Measurements from ENCODE around the gene SYT4.
"Not testable (repeated sequence)": the region's sequence is repeated elsewhere in the genome, so short reads cannot be mapped to it uniquely, and the experiment has no call there.

SYT4 gene

GRCh38 chr18:43277164-43277600 is at the start of gene SYT4:
Gene SYT4 (minus strand): TSS chr18:43277490. CDS start chr18:43277281, 209 bp downstream.
- no peak for DNase-seq (ENCODE audit: low read depth in 2 of 2, low spot score in 1 of 2)

DNA sequence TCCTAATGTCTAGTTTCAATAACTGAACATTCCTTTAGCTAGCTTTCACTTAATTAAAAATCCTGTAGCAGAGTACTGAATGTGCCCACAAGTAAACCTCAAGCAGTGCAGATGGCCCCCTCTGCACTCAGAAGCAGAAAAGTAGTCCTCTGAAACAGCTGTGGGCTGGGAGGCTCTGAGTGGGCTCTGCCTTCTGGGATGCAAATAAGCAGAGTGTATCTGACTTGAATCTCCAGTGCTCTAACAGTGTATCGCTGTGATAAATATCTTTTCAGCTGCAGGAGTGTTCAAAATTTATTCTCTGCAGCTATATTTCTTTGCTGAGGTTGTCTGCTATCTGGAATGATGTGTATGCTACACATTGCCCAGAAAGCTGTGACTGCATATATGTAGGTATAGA is 44.8 kb upstream of the SYT4 start:
- no peak for DNase-seq (ENCODE audit: low read depth in 2 of 2, low spot score in 1 of 2)

GRCh38 chr18:43314941-43315340 is 37.7 kb upstream of the SYT4 start:
- DNase-seq (ENCODE audit: low read depth in 2 of 2, low spot score in 1 of 2): no peak

GRCh38 chr18:43312891-43313290 is 35.6 kb upstream of the SYT4 start:
- DNase-seq (ENCODE audit: low read depth in 2 of 2, low spot score in 1 of 2): no peak

DNA sequence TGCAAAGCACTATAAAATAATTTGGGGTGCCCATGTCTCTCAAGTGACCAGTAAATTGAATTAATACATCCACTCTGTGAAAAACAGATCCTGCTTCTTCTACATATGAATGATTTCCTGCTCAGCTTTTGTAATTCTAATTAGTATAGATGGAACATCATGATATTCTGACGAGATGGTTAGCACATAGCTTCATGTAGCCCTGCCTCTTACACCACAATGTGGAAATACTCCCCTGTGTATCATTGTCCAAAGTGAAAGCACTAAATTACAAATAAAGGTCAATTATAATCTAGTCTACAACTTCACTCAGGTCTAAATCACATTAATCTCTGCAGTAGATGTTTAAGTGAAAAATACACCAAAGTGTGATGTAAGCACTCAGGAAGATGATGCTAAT is 32.9 kb upstream of the SYT4 start:
- no peak for DNase-seq (ENCODE audit: low read depth in 2 of 2, low spot score in 1 of 2)

GRCh38 chr18:43303376-43303775 is 26.1 kb upstream of the SYT4 start:
- no peak for DNase-seq (ENCODE audit: low read depth in 2 of 2, low spot score in 1 of 2)

DNA sequence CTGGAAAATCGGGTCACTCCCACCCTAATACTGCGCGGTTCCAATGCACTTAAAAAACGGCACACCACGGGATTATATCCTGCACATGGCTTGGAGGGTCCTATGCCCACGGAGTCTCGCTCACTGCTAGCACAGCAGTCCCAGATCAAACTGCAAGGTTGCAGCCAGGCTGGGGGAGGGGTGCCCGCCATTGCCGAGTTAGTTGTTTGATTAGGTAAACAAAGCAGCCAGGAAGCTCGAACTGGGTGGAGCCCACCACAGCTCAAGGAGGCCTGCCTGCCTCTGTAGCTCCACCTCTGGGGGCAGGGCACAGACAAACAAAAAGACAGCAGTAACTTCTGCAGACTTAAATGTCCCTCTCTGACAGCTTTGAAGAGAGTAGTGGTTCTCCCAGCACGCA is 8.9 kb upstream of the SYT4 start:
- DNase-seq (ENCODE audit: low read depth in 2 of 2, low spot score in 1 of 2): not testable (repeated sequence)

DNA sequence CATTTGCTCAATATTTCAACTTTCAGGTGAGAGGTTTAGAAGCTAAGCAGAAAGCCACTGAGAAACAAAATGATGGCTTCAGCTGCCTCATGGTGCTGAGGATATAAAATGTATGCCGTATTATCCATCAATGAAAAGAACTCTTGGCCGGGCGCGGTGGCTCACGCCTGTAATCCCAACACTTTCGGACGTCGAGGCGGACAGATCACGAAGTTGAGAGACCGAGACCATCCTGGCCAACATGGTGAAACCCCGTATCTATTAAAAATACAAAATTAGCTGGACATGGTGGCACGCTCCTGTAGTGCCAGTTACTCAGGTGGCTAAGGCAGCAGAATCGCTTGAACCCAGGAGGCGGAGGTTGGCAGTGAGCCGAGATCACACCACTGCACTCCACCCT is 6.0 kb upstream of the SYT4 start:
- no peak for DNase-seq (ENCODE audit: low read depth in 2 of 2, low spot score in 1 of 2)

DNA sequence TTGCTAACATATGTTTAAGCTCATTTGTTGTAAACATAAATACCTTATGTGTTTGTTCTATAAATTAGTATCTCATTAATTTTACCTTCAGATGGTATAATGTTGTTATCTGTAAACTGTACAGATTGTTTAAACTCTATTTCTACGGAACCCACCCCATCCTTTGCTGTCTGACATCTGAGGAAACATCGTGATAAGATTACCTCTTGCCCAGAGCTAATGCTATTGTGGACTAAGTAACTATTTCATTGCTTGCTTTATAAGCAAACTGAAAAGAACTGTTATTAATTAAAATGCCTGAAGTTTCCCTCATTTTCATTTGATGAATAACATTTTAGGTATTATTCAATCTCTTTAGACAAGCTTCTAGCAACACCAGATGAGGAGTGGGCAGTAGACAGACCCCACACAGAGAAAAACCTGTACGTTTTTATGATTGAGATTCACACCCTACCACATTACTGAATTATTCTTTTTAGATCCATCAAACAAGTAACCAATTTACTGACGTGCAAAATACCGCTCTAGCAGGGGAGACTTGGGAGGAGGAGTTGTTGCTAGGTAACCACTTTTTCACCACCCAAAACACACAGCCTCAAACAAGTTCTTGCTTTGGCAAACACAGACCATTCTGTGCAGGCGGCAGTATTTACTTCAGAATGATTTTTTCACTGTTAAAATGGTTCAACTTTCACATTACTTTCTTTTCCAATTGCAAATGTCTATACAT is 1.9 kb upstream of the SYT4 start:
- DNase-seq (ENCODE audit: low read depth in 2 of 2, low spot score in 1 of 2): no peak

DNA sequence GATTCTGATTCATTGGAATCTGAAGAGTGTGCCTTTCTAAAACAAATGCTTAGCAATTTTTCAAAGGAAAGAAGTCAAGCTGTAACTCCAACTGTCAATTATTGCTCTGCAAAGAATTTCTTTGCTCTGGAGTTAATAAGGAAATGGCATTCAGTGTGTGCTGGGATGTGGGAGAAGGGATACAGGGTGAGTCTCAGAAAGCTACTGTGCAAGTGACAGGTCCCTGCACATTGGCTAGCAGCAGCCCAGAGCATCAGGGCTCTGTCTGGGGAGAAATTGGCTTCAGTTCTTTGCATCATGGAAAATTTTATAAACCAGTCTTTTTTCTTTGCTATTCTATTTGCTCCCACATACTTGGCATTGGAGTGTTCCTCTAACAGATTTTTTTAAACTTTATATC is 1.1 kb upstream of the SYT4 start:
- no peak for DNase-seq (ENCODE audit: low read depth in 2 of 2, low spot score in 1 of 2)

- no peak for DNase-seq (ENCODE audit: low read depth in 2 of 2, low spot score in 1 of 2)
These were observed 799 bp downstream of the SYT4 start for GRCh38 chr18:43276491-43276890.

- DNase-seq (ENCODE audit: low read depth in 2 of 2, low spot score in 1 of 2): no peak
These were observed 1.7 kb downstream of the SYT4 start for GRCh38 chr18:43275546-43275945.

- no peak for DNase-seq (ENCODE audit: low read depth in 2 of 2, low spot score in 1 of 2)
These were observed 2.8 kb downstream of the SYT4 start for GRCh38 chr18:43274526-43274925.

DNA sequence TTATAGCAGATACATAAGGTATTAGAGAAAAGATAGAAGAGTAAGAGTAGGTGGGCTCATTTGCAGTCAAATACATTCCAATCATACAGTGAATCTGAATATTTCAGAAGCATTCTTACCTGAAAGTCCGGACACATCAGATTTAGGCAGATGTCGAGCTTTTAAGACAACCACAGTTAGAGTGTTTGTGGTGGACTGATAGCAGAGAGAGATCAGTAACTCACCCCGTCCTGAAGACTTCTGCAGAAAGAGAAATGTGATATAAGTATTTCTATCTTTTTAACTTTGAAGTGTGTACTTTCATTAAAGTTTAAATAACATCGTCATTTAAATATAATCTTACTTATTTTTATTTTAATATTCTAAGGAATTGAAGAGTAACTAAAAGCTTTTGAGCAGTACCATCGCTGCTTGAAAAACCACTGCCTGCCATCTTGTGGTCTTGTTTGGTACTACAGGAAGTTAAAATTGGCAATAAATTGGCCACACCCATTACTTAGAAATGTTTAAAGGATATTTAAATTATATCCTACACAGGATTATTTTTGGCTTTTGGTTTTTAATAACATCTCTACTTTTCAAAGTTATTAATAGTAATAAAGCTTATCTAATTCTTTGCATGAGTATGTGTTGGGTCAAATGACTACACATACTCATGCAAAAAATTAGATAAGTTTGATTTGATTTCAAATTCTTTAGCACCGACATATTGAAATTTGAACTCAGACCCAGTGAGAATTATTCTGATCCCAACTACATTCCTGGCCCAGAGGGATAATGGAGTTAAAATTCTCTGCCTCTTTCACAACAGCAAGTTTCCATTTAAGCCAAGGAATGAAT is 5.5 kb downstream of the SYT4 start:
- no peak for DNase-seq (ENCODE audit: low read depth in 2 of 2, low spot score in 1 of 2)

DNA sequence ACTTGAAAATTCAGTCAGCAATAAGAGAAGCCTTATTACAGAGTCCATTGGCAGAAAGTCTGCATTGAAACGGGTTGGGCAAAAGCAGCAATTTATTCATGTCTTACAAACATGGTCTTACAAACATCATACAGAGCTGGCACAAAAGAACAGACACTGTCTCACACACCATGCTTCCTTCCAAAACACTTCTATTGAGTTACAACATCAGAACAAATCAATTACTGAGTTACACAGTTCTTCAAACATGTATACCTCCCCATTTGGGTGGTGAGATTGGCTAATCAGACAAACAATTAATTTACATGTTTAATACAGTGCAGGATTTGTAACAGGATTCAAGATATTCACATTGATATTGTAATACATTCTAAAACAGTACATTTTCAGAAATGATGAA is 9.5 kb downstream of the SYT4 start:
- DNase-seq (ENCODE audit: low read depth in 2 of 2, low spot score in 1 of 2): no peak

GRCh38 chr18:43265465-43265864 is 11.8 kb downstream of the SYT4 start:
- no peak for DNase-seq (ENCODE audit: low read depth in 2 of 2, low spot score in 1 of 2)

- no peak for DNase-seq (ENCODE audit: low read depth in 2 of 2, low spot score in 1 of 2)
These were observed 28.6 kb downstream of the SYT4 start for GRCh38 chr18:43248610-43249249.

DNA sequence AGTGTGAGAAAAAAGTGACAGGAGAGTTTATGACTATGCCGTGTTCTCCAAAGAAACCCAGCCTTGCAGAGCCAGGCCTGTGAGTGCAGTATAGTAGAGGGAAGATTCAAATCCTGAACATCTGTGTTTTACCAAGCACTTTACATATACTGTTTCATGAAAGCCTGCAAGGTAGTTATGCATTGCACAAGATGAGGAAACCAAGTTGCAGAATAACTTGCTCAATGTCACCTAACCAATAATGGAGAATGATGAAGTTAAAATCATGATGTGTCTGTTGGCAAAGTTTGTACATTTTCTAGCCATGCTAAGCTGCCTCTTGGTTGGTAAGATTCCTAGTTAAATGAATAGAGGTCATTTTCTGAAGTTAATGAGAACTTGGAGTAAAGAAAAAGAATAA is 29.3 kb downstream of the SYT4 start:
- no peak for DNase-seq (ENCODE audit: low read depth in 2 of 2, low spot score in 1 of 2)

DNA sequence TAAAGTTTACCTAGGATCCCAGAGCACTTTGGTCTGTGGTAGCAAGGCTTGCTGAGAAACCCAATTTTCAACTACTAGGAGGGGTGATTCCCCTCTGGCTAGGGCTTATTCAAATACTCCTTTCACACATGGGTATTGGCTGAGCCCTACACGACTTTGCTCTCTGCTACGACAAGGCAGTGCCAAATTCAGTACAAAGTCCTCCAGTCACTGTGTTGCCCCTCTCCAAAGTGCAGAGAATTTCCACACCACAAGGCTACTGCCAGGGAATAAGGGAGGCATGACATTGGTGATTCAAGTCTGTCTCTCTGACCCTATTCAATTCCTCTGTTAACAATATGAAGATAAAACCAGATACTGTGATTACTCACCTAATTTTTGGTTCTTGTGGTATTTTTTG is 38.9 kb downstream of the SYT4 start:
- no peak for DNase-seq (ENCODE audit: low read depth in 2 of 2, low spot score in 1 of 2)

GRCh38 chr18:43236921-43237320 is 40.4 kb downstream of the SYT4 start:
- DNase-seq (ENCODE audit: low read depth in 2 of 2, low spot score in 1 of 2): no peak

DNA sequence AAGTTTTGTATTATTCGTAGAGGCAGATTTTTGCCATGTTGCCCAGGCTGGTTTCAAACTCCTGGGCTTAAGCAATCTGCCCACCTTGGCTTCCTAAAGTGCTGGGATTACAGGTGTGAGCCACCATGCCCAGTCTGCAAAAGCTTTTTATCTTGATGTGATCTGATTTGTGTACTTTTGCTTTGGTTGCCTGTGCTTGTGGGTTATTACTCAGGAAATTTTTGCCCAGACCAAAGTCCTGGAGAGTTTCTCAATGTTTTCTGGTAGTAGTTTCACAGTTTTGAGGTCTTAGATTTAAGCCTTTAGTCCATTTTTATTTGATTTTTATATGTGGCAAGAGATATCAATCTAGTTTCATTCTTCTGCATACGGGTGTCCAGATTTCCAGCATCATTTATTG is 42.4 kb downstream of the SYT4 start:
- DNase-seq (ENCODE audit: low read depth in 2 of 2, low spot score in 1 of 2): no peak

DNA sequence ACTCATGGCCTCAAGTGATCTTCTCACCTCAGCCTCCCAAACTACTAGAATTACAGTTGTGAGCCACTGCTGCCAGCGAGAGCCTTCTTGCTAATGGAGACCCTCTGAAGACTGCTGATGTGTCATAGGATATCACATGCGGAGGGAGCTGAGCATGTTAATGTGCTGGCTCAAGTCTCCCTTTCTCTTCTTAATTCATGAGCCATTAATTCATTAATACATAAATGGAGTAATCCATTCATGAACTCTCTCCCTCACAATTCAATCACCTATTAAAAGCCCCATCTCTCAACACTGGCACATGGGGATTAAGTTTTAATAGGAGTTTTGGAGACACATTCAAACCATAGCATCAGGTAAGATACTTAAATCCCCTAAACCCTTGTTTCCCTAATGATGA is 54.8 kb downstream of the SYT4 start:
- no peak for DNase-seq (ENCODE audit: low read depth in 2 of 2, low spot score in 1 of 2)
